SK-N-SH treated with all-trans-retinoic acid at 6 μM for 48 hours (cell line): Measurements from ENCODE around the gene ARMH3.

Experiments
- RARB ChIP-seq: fragments of 250-450 bp; sonication (Bioruptor Pico); IDR thresholded peaks from 2 replicates; pipeline ENCODE4 v1.8.0; 2021; ENCODE audit warnings: mild to moderate bottlenecking, moderate library complexity
- ZFP3 ChIP-seq: fragments of 250-450 bp; sonication (Bioruptor Pico); IDR thresholded peaks from 2 replicates; pipeline ENCODE4 v1.5.0; 2020; ENCODE audit warnings: mild to moderate bottlenecking, moderate library complexity

DNA sequence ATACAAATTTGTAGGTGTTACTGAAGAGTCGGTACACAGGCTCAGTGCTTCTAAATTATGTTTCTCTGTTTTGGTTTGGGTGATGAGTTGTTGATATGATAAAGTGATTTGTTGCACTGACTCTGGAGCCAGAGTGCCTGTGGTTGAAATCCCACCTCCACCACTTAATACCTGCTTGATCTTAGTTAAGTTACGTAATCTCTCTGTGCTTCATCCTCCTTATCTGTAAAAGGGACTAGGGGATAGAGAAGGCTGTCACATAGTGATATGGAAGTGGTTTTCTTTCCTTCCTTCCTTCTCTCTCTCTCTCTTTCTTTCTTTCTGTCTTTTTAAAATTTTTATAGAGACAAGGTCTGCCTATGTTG, 8.5 kb upstream of the ARMH3 start:
- TF ChIP-seq ZFP3 (CRISPR knock-in tag) (no peak), RARB (CRISPR knock-in tag) (no peak)
